NT2/D1 (cell line): Measurements from ENCODE around the gene RUNX2.

Experiments used
- YY1 ChIP-seq: IDR thresholded peaks from 2 replicates; pipeline ENCODE4 v1.6.1; 2011; ENCODE audit not compliant: insufficient read length, insufficient read depth
- ZNF274 ChIP-seq: IDR thresholded peaks from 2 replicates; pipeline ENCODE4 v1.6.1; 2011; ENCODE audit warnings: mild to moderate bottlenecking, low read depth, low read length

GRCh38 chr6:45691426-45691825 lies 363.3 kb downstream of the RUNX2 start:
- no peak for TF ChIP-seq YY1
- TF ChIP-seq ZNF274: no peak
